Liver (tissue), 9 donors: Measurements from ENCODE around the gene MTRF1. TPM values are rescaled to one million over a fixed set of nuclear protein-coding genes. Genes with fewer than 3 reads are reported as not detected.

Source experiments
- DNase-seq: peaks from one replicate; pipeline ENCODE4 v3.0.0-alpha.2; 2017; ENCODE audit warnings: low spot score
- H3K27ac ChIP-seq, 2 donors: one replicate each; pipeline ENCODE4 v1.7.0; 2013; ENCODE audit warnings: inconsistent platforms in 2 of 2, low read length in 2 of 2, control low read depth in 1 of 2, low read depth in 1 of 2, mild to moderate bottlenecking in 1 of 2
- H3K27me3 ChIP-seq, 4 donors: one replicate each; pipeline versions ENCODE4 v1.6.1 to v1.7.0; 2013; ENCODE audit warnings: low read length in 3 of 4, inconsistent platforms in 1 of 4, mild to moderate bottlenecking in 1 of 4, moderate library complexity in 1 of 4; ENCODE audit not compliant: control insufficient read depth in 4 of 4, insufficient read depth in 4 of 4
- H3K36me3 ChIP-seq, 4 donors: one replicate each; pipeline versions ENCODE4 v1.6.1 to v1.7.0; 2013; ENCODE audit warnings: low read length in 3 of 4, mild to moderate bottlenecking in 3 of 4, low read depth in 1 of 4, moderate library complexity in 1 of 4; ENCODE audit not compliant: control insufficient read depth in 4 of 4, insufficient read depth in 3 of 4
- H3K4me1 ChIP-seq, 4 donors: one replicate each; pipeline versions ENCODE4 v1.6.1 to v1.7.0; 2013; ENCODE audit warnings: low read length in 3 of 4, mild to moderate bottlenecking in 3 of 4, moderate library complexity in 1 of 4; ENCODE audit not compliant: control insufficient read depth in 4 of 4, insufficient read depth in 4 of 4
- H3K4me3 ChIP-seq, 3 donors: one replicate each; pipeline versions ENCODE4 v1.6.1 to v1.7.0; 2013; ENCODE audit warnings: low read length in 3 of 3, control low read depth in 1 of 3, low read depth in 1 of 3, mild to moderate bottlenecking in 1 of 3
- H3K9ac ChIP-seq, 2 donors: one replicate each; pipeline ENCODE4 v1.7.0; 2013; ENCODE audit warnings: low read length in 2 of 2, mild to moderate bottlenecking in 2 of 2, moderate library complexity in 2 of 2, control low read depth in 1 of 2, low read depth in 1 of 2
- H3K9me3 ChIP-seq, 4 donors: one replicate each; pipeline versions ENCODE4 v1.6.1 to v1.7.0; 2013; ENCODE audit warnings: low read length in 3 of 4; ENCODE audit not compliant: control insufficient read depth in 4 of 4
- EGR1 ChIP-seq, 2 donors: IDR thresholded peaks; 2 replicates each; pipeline ENCODE4 v1.6.1; 2016 to 2018; ENCODE audit warnings: antibody characterized with exemption in 2 of 2, low read depth in 2 of 2
- FOXA1 ChIP-seq: IDR thresholded peaks from 2 replicates; pipeline ENCODE4 v1.6.1; 2016; ENCODE audit warnings: antibody characterized with exemption
- FOXA2 ChIP-seq: IDR thresholded peaks from 2 replicates; pipeline ENCODE4 v1.6.1; 2016; ENCODE audit warnings: antibody characterized with exemption
- GABPA ChIP-seq, 2 donors: IDR thresholded peaks in 1 of 2; conservative IDR thresholded peaks in 1 of 2; 2 replicates each; pipeline ENCODE4 v1.6.1; 2016; ENCODE audit warnings: antibody characterized with exemption in 2 of 2, mild to moderate bottlenecking in 1 of 2, moderate library complexity in 1 of 2
- HNF4G ChIP-seq: IDR thresholded peaks from 2 replicates; pipeline ENCODE4 v1.6.1; 2016; ENCODE audit warnings: antibody characterized with exemption
- JUND ChIP-seq, 2 donors: IDR thresholded peaks; 2 replicates each; pipeline ENCODE4 v1.6.1; 2016; ENCODE audit warnings: antibody characterized with exemption in 2 of 2
- RAD21 ChIP-seq, 2 donors: IDR thresholded peaks; 2 replicates each; pipeline ENCODE4 v1.6.1; 2016; ENCODE audit warnings: antibody characterized with exemption in 2 of 2, mild to moderate bottlenecking in 2 of 2
- RXRA ChIP-seq, 2 donors: IDR thresholded peaks; 2 replicates each; pipeline ENCODE4 v1.6.1; 2017 to 2018; ENCODE audit warnings: antibody characterized with exemption in 2 of 2, mild to moderate bottlenecking in 1 of 2
- SP1 ChIP-seq: IDR thresholded peaks from 2 replicates; pipeline ENCODE4 v1.6.1; 2018; ENCODE audit warnings: antibody characterized with exemption, mild to moderate bottlenecking
- TAF1 ChIP-seq: conservative IDR thresholded peaks from 2 replicates; pipeline ENCODE4 v1.6.1; 2016; ENCODE audit warnings: antibody characterized with exemption, mild to moderate bottlenecking
- YY1 ChIP-seq: IDR thresholded peaks from 2 replicates; pipeline ENCODE4 v1.6.1; 2016; ENCODE audit warnings: antibody characterized with exemption, mild to moderate bottlenecking
- WGBS: extraction: QIAGEN DNeasy Blood & Tissue Kit; methylation state at CpG from one replicate; pipeline ENCODE4 v1.1.7; 2013; 5-methylcytosine and 5-hydroxymethylcytosine counted together
- polyA plus RNA-seq, 2 donors: library from polyadenylated mRNA; stranded (reverse) in 1 of 2; unstranded in 1 of 2; fragments of 200-250 nt in 1 of 2; fragments of >200 nt in 1 of 2; fragmentation: Nextera tagmentation in 1 of 2; extraction: Ambion mirVana in 1 of 2; gene quantifications; one replicate each; pipeline versions ENCODE4 v1.2.1 to v1.2.3, GENCODE V29; 2013 to 2015
- total RNA-seq, 2 donors: library from RNA; depleted of rRNA; stranded (reverse); fragments of >200 nt; gene quantifications; one replicate each; pipeline ENCODE4 v1.2.3, GENCODE V29; 2014
- TF ChIP-seq, protein P1 (sequence below): IDR thresholded peaks from 2 replicates; pipeline ENCODE4 v1.6.1; 2016; ENCODE audit warnings: antibody characterized with exemption
- TF ChIP-seq, protein P2 (sequence below): IDR thresholded peaks from 2 replicates; pipeline ENCODE4 v1.6.1; 2016; ENCODE audit warnings: antibody characterized with exemption
- TF ChIP-seq, protein P3 (sequence below): IDR thresholded peaks from 2 replicates; pipeline ENCODE4 v1.6.1; 2016; ENCODE audit warnings: antibody characterized with exemption, mild to moderate bottlenecking
- TF ChIP-seq, protein P4 (sequence below): IDR thresholded peaks from 2 replicates; pipeline ENCODE4 v1.6.1; 2016; ENCODE audit warnings: antibody characterized with exemption
- TF ChIP-seq, protein P5 (sequence below): fragments of 150-350 bp; IDR thresholded peaks from 2 replicates; pipeline ENCODE4 v1.5.1; 2017; ENCODE audit warnings: improper control_type of control experiment, low read depth, low read length; ENCODE audit not compliant: missing input control
- donor health status: healthy.
- donor health status: healthy.
- donor health status: healthy.
- donor health status: healthy.
- donor health status: healthy.

Gene MTRF1
- total and polyA plus RNA-seq, 4 donors = 4.9 to 11.0 (median 9.9) TPM

DNA sequence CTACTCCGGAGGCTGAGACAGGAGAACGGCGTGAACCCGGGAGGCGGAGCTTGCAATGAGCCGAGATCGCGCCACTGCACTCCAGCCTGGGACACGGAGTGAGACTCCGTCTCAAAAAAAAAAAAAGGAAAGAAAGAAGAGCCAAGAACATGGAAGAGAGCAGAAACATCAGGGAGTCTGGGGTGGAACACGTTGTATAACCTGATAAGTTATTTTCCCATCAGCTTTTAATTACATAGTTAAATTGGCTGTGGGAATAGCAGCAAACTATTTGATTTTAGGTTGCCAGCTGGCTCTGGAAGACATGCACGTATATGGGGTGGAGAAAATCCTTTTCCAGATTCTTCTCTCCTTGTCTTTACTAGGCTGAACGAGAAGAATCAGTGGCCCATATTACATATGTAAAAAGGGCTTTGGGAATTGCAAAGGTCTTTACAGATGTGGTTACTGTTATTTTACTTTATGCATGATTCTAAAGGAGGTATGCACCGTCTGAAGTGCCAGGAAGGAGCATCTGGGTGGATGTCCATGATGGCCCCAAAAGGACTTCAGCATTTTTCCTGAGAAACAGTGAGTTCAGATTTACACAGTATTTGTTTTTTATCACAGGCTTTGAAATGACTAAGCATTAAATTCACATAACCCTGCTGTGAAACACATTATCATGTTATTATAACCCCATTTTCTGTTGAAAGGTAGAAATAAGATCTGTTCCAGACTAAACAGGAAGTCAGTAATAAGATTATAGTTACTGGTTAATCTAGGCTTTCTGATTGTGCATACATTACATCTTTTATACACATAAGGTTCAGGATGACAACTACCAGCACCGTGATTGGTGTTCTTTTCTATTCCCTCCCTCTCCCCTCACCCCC is 43.1 kb upstream of the MTRF1 start:
- no peaks in the 10 kb centered on the region for H3K27me3 ChIP-seq
- no peak for DNase-seq
- no peaks in the 10 kb centered on the region for H3K36me3 ChIP-seq
- 92% methylated on average over 15 of the region's 15 CpGs for WGBS
- H3K4me1 ChIP-seq = peaks cover 0 to 3% (median under 1%) of the 10 kb centered on the region in 4 donors
- no peaks in the 10 kb centered on the region for H3K9me3 ChIP-seq
- no peak overlapping the region for H3K27ac ChIP-seq
- no peak overlapping the region for H3K4me3 ChIP-seq
- H3K9ac ChIP-seq = no peak overlapping the region
- TF ChIP-seq, protein P1, sequence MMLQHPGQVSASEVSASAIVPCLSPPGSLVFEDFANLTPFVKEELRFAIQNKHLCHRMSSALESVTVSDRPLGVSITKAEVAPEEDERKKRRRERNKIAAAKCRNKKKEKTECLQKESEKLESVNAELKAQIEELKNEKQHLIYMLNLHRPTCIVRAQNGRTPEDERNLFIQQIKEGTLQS = no peak
- TF ChIP-seq FOXA1 (no peak), RXRA (IDR thresholded peaks at IDR 0.05) (no peak), HNF4G (no peak), JUND (IDR thresholded peaks at IDR 0.05) (no peak), GABPA (IDR thresholded peaks at IDR 0.05 in 1 of 2, conservative IDR thresholded peaks at IDR 0.05 in 1 of 2) (no peak), SP1 (no peak), TAF1 (no peak), RAD21 (IDR thresholded peaks at IDR 0.05) (no peak), YY1 (no peak), FOXA2 (no peak), EGR1 (IDR thresholded peaks at IDR 0.05; ENCODE audit: low read depth in 2 of 2) (no peak)
- TF ChIP-seq, protein P2, sequence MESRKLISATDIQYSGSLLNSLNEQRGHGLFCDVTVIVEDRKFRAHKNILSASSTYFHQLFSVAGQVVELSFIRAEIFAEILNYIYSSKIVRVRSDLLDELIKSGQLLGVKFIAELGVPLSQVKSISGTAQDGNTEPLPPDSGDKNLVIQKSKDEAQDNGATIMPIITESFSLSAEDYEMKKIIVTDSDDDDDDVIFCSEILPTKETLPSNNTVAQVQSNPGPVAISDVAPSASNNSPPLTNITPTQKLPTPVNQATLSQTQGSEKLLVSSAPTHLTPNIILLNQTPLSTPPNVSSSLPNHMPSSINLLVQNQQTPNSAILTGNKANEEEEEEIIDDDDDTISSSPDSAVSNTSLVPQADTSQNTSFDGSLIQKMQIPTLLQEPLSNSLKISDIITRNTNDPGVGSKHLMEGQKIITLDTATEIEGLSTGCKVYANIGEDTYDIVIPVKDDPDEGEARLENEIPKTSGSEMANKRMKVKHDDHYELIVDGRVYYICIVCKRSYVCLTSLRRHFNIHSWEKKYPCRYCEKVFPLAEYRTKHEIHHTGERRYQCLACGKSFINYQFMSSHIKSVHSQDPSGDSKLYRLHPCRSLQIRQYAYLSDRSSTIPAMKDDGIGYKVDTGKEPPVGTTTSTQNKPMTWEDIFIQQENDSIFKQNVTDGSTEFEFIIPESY = no peak
- TF ChIP-seq, protein P3, sequence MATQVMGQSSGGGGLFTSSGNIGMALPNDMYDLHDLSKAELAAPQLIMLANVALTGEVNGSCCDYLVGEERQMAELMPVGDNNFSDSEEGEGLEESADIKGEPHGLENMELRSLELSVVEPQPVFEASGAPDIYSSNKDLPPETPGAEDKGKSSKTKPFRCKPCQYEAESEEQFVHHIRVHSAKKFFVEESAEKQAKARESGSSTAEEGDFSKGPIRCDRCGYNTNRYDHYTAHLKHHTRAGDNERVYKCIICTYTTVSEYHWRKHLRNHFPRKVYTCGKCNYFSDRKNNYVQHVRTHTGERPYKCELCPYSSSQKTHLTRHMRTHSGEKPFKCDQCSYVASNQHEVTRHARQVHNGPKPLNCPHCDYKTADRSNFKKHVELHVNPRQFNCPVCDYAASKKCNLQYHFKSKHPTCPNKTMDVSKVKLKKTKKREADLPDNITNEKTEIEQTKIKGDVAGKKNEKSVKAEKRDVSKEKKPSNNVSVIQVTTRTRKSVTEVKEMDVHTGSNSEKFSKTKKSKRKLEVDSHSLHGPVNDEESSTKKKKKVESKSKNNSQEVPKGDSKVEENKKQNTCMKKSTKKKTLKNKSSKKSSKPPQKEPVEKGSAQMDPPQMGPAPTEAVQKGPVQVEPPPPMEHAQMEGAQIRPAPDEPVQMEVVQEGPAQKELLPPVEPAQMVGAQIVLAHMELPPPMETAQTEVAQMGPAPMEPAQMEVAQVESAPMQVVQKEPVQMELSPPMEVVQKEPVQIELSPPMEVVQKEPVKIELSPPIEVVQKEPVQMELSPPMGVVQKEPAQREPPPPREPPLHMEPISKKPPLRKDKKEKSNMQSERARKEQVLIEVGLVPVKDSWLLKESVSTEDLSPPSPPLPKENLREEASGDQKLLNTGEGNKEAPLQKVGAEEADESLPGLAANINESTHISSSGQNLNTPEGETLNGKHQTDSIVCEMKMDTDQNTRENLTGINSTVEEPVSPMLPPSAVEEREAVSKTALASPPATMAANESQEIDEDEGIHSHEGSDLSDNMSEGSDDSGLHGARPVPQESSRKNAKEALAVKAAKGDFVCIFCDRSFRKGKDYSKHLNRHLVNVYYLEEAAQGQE = no peak
- TF ChIP-seq, protein P4, sequence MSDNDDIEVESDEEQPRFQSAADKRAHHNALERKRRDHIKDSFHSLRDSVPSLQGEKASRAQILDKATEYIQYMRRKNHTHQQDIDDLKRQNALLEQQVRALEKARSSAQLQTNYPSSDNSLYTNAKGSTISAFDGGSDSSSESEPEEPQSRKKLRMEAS = no peak
- TF ChIP-seq, protein P5, sequence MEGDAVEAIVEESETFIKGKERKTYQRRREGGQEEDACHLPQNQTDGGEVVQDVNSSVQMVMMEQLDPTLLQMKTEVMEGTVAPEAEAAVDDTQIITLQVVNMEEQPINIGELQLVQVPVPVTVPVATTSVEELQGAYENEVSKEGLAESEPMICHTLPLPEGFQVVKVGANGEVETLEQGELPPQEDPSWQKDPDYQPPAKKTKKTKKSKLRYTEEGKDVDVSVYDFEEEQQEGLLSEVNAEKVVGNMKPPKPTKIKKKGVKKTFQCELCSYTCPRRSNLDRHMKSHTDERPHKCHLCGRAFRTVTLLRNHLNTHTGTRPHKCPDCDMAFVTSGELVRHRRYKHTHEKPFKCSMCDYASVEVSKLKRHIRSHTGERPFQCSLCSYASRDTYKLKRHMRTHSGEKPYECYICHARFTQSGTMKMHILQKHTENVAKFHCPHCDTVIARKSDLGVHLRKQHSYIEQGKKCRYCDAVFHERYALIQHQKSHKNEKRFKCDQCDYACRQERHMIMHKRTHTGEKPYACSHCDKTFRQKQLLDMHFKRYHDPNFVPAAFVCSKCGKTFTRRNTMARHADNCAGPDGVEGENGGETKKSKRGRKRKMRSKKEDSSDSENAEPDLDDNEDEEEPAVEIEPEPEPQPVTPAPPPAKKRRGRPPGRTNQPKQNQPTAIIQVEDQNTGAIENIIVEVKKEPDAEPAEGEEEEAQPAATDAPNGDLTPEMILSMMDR = no peak
